ENCODE measurements around the gene TRIM46. TPM values are rescaled to one million over a fixed set of nuclear protein-coding genes. Genes with fewer than 3 reads are reported as not detected.
A peak's percentile ranks its signal among the peaks of the same experiment; 100 is the strongest.

The TRIM46 gene
- total and polyA plus RNA-seq, 2 of the 13 experiments (the other 11 are each of a cell fraction or from before 2014, with no cell fraction given): 0.04 to 0.09 TPM

DNA sequence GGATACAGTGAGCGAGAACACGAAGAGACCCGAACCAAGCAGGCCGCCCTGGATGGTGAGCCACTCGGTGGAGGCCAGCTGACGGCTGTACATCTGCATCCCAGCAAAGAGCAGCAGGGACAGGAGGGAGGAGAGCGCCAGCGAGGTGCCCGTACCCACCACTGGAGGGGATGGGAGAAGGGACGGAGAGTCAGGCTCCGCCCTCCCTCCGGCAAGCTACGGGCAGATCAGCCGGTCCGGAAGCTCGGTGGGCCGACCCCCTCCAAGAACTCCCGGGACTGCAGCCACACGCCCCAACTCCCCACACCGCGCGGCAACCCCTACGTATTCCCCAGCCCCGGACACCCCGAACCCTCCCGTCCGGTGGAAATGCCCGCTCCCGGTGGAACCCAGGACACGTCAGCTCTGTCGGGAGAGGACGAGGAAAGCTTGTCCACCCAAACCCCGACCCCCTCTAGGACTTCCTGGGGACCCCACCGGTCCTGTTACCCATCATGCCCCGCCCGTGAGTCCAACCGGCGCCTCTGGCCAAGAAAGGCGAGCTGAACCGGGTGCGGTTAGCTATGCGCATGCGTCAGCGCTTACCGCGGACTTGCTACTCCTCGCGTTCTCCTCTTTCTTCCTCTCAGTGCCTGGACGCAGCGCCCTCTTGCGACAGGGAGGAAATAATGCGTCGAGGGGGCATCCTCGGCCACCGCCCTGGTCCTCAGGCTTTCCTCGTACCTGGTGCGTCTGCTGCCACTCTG is 744 bp upstream of the TRIM46 start, which contains the start of gene KRTCAP2 (continued):
- TF ChIP-seq, protein P1, sequence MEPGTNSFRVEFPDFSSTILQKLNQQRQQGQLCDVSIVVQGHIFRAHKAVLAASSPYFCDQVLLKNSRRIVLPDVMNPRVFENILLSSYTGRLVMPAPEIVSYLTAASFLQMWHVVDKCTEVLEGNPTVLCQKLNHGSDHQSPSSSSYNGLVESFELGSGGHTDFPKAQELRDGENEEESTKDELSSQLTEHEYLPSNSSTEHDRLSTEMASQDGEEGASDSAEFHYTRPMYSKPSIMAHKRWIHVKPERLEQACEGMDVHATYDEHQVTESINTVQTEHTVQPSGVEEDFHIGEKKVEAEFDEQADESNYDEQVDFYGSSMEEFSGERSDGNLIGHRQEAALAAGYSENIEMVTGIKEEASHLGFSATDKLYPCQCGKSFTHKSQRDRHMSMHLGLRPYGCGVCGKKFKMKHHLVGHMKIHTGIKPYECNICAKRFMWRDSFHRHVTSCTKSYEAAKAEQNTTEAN (CRISPR knock-in tag; conservative IDR thresholded peaks at IDR 0.05): 0 out of 2 replicates have a peak, but pooled peaks have one; percentile 62
- no peak for TF ChIP-seq TCF12 (IDR thresholded peaks at IDR 0.05)
- TF ChIP-seq TCF12 (CRISPR knock-in tag; IDR thresholded peaks at IDR 0.05): peak; percentile 72; the same call in 1 of the 2 replicates
- 0 out of 2 replicates have a peak, but pooled peaks have one; percentile 55 for TF ChIP-seq ZNF572 (CRISPR knock-in tag; IDR thresholded peaks at IDR 0.05)
- TF ChIP-seq ZNF772 (CRISPR knock-in tag; IDR thresholded peaks at IDR 0.05): peak; percentile 77
- TF ChIP-seq NKX3-1 (CRISPR knock-in tag; IDR thresholded peaks at IDR 0.05): 0 out of 2 replicates have a peak, but pooled peaks have one; percentile 52
- no peak for TF ChIP-seq HOXA9 (CRISPR knock-in tag; IDR thresholded peaks at IDR 0.05; ENCODE audit: borderline replicate concordance)
- no peak for TF ChIP-seq NFRKB (IDR thresholded peaks at IDR 0.05)
- TF ChIP-seq CCDC6 (CRISPR knock-in tag; IDR thresholded peaks at IDR 0.05): no peak
- TF ChIP-seq ZNF781 (CRISPR knock-in tag; IDR thresholded peaks at IDR 0.05; ENCODE audit: borderline replicate concordance, not compliant biosample characterization): no peak
- no peak; the same call in 1 of the 2 replicates for TF ChIP-seq PITX1 (CRISPR knock-in tag; IDR thresholded peaks at IDR 0.05)
- TF ChIP-seq NFE2 (CRISPR knock-in tag; IDR thresholded peaks at IDR 0.05): no peak
- TF ChIP-seq, protein P2, sequence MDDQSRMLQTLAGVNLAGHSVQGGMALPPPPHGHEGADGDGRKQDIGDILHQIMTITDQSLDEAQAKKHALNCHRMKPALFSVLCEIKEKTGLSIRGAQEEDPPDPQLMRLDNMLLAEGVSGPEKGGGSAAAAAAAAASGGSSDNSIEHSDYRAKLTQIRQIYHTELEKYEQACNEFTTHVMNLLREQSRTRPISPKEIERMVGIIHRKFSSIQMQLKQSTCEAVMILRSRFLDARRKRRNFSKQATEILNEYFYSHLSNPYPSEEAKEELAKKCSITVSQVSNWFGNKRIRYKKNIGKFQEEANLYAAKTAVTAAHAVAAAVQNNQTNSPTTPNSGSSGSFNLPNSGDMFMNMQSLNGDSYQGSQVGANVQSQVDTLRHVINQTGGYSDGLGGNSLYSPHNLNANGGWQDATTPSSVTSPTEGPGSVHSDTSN (CRISPR knock-in tag; IDR thresholded peaks at IDR 0.05; ENCODE audit: borderline replicate concordance): no peak
- no peak; the same call in 1 of the 2 replicates for TF ChIP-seq BORCS8-MEF2B (CRISPR knock-in tag; IDR thresholded peaks at IDR 0.05)
- TF ChIP-seq, protein P3, sequence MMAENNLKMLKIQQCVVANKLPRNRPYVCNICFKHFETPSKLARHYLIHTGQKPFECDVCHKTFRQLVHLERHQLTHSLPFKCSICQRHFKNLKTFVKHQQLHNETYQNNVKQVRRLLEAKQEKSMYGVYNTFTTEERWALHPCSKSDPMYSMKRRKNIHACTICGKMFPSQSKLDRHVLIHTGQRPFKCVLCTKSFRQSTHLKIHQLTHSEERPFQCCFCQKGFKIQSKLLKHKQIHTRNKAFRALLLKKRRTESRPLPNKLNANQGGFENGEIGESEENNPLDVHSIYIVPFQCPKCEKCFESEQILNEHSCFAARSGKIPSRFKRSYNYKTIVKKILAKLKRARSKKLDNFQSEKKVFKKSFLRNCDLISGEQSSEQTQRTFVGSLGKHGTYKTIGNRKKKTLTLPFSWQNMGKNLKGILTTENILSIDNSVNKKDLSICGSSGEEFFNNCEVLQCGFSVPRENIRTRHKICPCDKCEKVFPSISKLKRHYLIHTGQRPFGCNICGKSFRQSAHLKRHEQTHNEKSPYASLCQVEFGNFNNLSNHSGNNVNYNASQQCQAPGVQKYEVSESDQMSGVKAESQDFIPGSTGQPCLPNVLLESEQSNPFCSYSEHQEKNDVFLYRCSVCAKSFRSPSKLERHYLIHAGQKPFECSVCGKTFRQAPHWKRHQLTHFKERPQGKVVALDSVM (CRISPR knock-in tag; IDR thresholded peaks at IDR 0.05): no peak
- peak; percentile 48; the same call in 1 of the 2 replicates for TF ChIP-seq MXD4 (CRISPR knock-in tag; IDR thresholded peaks at IDR 0.05)
- TF ChIP-seq ZNF224 (CRISPR knock-in tag; IDR thresholded peaks at IDR 0.05): no peak
- 0 out of 2 replicates have a peak, but pooled peaks have one; percentile 9 for TF ChIP-seq ZNF83 (CRISPR knock-in tag; IDR thresholded peaks at IDR 0.05; ENCODE audit: borderline replicate concordance)
- TF ChIP-seq ZNF10 (CRISPR knock-in tag; IDR thresholded peaks at IDR 0.05; ENCODE audit: borderline replicate concordance, low read depth): no peak
- no peak for TF ChIP-seq ZNF556 (CRISPR knock-in tag; IDR thresholded peaks at IDR 0.05; ENCODE audit: borderline replicate concordance)
- TF ChIP-seq PCBP1 (IDR thresholded peaks at IDR 0.05; ENCODE audit: borderline replicate concordance, low read depth, low read length): 0 out of 2 replicates have a peak, but pooled peaks have one; percentile 43
- TF ChIP-seq, protein P4, sequence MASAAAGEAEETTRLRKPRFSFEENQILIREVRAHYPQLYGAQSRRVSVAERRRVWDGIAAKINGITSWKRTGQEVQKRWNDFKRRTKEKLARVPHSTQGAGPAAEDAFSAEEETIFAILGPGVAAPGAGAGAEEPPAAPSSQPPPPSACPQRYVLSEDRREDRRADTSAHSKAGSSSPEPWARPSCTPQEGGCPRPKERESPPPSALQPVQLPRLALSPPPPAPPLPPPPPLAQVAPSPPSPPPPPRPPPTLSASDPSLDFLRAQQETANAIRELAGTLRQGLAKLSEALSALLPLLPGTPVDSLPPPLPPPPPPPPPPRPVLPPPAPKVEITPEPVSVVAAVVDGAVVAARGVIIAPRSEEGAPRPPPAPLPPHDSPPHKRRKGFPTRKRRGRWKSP (CRISPR knock-in tag; IDR thresholded peaks at IDR 0.05): 0 out of 2 replicates have a peak, but pooled peaks have one; percentile 20
- peak; percentile 64 for TF ChIP-seq ZNF335 (CRISPR knock-in tag; IDR thresholded peaks at IDR 0.05)
- TF ChIP-seq PPARG (CRISPR knock-in tag; conservative IDR thresholded peaks at IDR 0.05): 0 out of 2 replicates have a peak, but pooled peaks have one; percentile 54
